Activated T-helper 2 cell treated with anti-CD3 and anti-CD28 coated beads, Interferon-gamma antibody, Interleukin-2, Interleukin-4, amounts not matched to agents 10 μg/mL and 5 μg/mL and 100 μg/mL, durations not matched to agents 14 hours and 24 hours and 36 hours (primary cell): ENCODE measurements around the gene KRT77. TPM values are rescaled to one million over a fixed set of nuclear protein-coding genes. Genes with fewer than 3 reads are reported as not detected.
A peak's percentile ranks its signal among the peaks of the same experiment; 100 is the strongest.

Experiments used
- DNase-seq: peaks from one replicate; pipeline ENCODE4 v3.0.0; 2021; ENCODE audit warnings: low spot score
- H3K27ac Mint-ChIP-seq: one replicate; pipeline ENCODE4 v1.8.0; 2021; ENCODE audit warnings: mixed read lengths
- H3K27me3 Mint-ChIP-seq: one replicate; pipeline ENCODE4 v1.8.0; 2021; ENCODE audit warnings: low read depth, mixed read lengths
- H3K36me3 Mint-ChIP-seq: one replicate; pipeline ENCODE4 v1.8.0; 2021; ENCODE audit warnings: low read depth, mixed read lengths
- H3K4me1 Mint-ChIP-seq: one replicate; pipeline ENCODE4 v1.8.0; 2021; ENCODE audit warnings: low read depth, mixed read lengths
- H3K4me3 Mint-ChIP-seq: one replicate; pipeline ENCODE4 v1.8.0; 2021; ENCODE audit warnings: low read depth, mild to moderate bottlenecking, moderate library complexity, mixed read lengths
- H3K9me3 Mint-ChIP-seq: one replicate; pipeline ENCODE4 v1.8.0; 2021; ENCODE audit warnings: mixed read lengths
- intact Hi-C: fragments of 100-400 bp; cut with micrococcal nuclease; formaldehyde crosslinking; loops from one replicate; pipeline ENCODE4 v1.15.1; 2023
- total RNA-seq: library from RNA; stranded (reverse); gene quantifications from 2 replicates; pipeline ENCODE4 v1.2.3, GENCODE V29; 2022

KRT77 gene
- total RNA-seq, 1 donor from 2014 or later: not detected

DNA sequence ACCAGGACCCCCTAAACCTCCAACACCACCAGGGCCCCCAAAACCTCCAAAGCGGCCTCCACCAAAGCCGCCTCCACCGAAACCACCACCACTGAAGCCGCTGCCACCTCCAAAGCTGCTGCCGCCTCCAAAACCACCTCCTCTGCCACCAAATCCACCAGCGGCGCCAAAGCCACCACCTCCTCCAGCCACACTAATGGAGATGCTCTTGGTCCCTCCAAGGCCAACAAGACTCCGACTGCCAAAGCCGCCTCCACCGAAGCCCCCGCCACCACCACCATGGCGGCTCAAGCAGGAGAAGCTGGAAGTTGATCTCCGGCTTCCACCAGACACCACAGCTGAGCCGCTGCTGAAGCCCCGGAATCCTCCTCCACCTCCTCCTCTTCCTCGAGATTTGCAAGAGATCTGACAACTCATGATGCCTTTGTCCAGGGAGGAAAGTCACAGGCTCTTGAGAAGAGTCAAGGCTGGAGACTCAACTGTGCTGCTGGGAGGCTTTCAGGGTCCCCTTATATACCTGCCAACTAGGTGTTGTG is 51.5 kb downstream of the KRT77 start, which contains the start of gene KRT2:
Gene KRT2, minus strand, starts transcription at position 486 of the 536 bp plus-strand sequence. Its CDS starts 69 bp downstream, at position 417.
- no peak for DNase-seq
- Mint-ChIP-seq H3K27me3 (peaks cover 16% of the 10 kb centered on the region), H3K9me3 (no peaks in the 10 kb centered on the region), H3K4me3 (no peak within 1 kb of the TSS), H3K36me3 (no peaks in the 10 kb centered on the region), H3K4me1 (peaks cover 11% of the 10 kb centered on the region), H3K27ac (no peak within 1 kb of the TSS)
- intact Hi-C loops: no loop called here

DNA sequence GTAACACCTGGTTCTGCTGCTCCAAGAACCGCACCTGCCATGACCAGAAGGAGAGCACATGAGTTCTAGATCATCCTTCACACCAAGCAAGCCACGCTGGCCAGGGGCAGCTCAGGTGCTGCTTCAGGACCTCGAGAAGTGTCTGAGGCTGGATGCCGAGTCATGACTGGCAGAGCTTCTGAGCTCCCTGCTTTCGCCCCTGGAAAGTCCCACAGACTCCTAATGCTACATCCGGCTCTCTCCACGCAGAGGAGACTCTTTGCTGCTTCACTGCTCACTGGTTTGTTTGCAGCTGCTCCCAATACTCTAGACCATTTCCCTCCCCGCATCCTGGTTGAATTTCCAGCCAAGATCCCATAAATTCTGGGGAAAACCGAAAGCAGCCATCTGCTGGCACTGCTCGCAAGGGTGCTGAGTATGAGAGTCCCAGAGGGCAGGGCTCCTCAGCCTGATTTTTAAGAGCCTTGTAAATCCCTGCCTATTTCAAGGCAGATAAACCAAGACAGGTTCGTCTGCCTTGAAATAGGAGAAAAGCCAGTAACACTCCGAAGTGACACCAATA is 52.7 kb downstream of the KRT77 start:
- no peaks in the 10 kb centered on the region for H3K36me3 Mint-ChIP-seq
- DNase-seq: no peak
- H3K27me3 Mint-ChIP-seq: peaks cover 12% of the 10 kb centered on the region
- peaks cover 23% of the 10 kb centered on the region for H3K4me1 Mint-ChIP-seq
- intact Hi-C loops: no loop called here
- H3K27ac Mint-ChIP-seq: no peak overlapping the region
- H3K9me3 Mint-ChIP-seq: no peaks in the 10 kb centered on the region
- H3K4me3 Mint-ChIP-seq: no peak overlapping the region

DNA sequence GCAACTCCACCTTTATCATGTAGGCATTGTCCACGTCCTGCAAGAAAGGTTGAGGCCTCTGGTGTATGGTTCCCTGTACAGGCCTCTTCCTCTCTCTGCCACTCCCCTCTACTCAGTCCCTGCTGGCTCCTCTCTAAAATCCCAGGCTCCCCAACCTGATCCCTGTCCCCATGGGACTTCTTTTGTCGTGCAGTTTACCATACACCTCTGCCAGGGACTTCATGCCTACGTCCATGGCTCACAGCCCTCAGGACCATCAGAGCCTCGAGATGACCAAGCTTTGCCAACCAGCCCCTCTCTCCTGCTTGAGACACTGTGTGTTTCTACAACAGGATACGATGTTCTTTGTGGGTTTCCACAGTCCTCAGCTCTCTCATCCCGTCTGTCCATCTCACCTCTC is 54.3 kb downstream of the KRT77 start:
- Mint-ChIP-seq H3K9me3 (no peaks in the 10 kb centered on the region), H3K4me1 (peaks cover 37% of the 10 kb centered on the region)
- intact Hi-C loops: no loop called here

DNA sequence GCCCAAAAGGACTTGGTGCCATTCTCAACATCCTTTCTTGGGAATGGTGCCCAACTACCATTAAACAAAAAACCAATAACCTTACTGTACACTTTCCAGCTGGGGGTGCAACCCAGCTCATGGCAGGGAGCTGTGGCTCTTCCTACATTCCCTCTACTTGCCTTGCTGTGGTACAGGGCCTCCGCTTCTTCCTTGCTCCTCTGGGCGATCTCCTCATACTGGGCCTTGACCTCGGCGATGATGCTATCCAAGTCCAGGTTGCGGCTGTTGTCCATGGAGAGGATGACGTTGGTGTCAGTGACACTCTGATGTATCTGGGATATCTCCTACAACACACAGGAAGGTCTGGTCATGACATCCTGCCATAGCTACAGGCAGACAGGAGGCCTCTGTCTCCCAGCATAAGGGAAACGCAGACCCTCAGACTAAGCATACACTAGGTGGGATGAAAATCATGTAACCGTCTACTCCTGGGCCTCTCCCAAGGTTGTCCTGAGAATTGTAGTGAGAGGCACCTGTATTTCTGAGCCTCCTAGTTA is 55.2 kb downstream of the KRT77 start:
- no peaks in the 10 kb centered on the region for H3K9me3 Mint-ChIP-seq
- intact Hi-C loops: no loop called here
- H3K27me3 Mint-ChIP-seq: peaks cover 6% of the 10 kb centered on the region
- no peak overlapping the region for H3K27ac Mint-ChIP-seq
- H3K4me3 Mint-ChIP-seq: no peak overlapping the region
- DNase-seq: no peak
- H3K4me1 Mint-ChIP-seq: peaks cover 37% of the 10 kb centered on the region
- H3K36me3 Mint-ChIP-seq: no peaks in the 10 kb centered on the region

More for the DNA sequence above, 54.3 kb downstream of the KRT77 start:
- Mint-ChIP-seq H3K27me3 (peaks cover 9% of the 10 kb centered on the region), H3K36me3 (no peaks in the 10 kb centered on the region), H3K27ac (no peak overlapping the region), H3K4me3 (no peak overlapping the region)
- no peak for DNase-seq

DNA sequence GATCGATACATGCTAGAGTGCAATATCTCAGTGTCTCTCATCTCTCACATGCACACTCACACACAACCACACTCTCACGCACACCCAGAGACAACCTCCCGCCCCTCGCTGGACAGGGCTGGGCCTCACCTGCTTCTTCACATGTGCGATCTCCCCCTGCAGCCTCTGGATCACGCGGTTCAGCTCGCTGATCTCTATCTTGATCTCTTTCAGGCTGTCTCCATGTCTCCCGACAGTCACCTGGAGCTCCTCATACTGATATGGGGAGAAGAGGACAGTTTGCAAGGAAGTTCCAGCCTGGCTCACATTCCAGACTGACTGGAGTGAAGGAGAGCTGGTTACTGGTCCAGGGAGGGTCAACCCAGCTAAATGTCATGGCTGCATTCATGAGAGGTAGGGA is 55.7 kb downstream of the KRT77 start:
- Mint-ChIP-seq H3K36me3 (no peaks in the 10 kb centered on the region), H3K27me3 (peaks cover 6% of the 10 kb centered on the region), H3K27ac (no peak overlapping the region), H3K9me3 (no peaks in the 10 kb centered on the region), H3K4me1 (peaks cover 35% of the 10 kb centered on the region), H3K4me3 (no peak overlapping the region)
- intact Hi-C loops: no loop called here
- DNase-seq: peak; percentile 6

DNA sequence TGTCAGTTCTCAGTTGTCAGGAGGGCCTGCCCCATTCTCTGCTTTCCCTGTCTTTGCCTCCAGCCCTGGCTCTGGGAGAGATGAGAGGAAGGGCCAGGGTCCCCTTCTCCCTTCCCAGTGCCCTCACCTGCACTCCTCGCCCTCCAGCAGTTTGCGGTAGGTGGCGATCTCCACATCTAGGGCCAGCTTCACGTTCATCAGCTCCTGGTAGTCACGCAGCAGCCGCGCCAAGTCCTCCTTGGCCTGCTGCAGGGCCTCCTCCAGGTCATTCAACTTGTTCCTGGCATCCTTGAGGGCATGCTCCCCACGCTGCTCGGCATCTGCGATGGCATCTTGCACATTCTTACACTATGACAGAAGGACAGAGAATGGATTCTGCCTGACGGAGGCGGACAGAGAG is 56.7 kb downstream of the KRT77 start:
- Mint-ChIP-seq H3K27ac (no peak overlapping the region), H3K4me1 (peaks cover 40% of the 10 kb centered on the region), H3K36me3 (no peaks in the 10 kb centered on the region), H3K27me3 (peaks cover 10% of the 10 kb centered on the region), H3K9me3 (no peaks in the 10 kb centered on the region), H3K4me3 (no peak overlapping the region)
- intact Hi-C loops: no loop called here
- peak; percentile 4 for DNase-seq

DNA sequence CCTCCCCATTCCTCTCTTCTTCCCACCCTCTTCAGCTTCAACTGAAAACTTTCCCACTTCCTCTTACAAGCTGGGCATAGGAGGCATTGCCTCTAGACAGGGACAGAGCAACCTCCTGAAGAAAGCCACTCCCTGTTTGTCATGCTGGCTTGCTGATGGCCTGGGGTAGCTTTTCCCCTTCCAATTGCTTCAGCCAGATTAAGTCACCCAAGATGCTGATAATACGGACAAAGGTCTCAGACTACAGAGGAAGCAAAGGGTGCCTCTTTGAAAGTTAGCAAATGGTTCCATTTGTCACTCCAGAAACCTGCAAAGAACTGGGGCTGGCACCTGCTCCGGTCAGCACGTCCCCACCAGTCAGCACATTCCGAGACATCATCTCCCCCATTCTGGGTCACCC is 57.3 kb downstream of the KRT77 start:
- Mint-ChIP-seq H3K9me3 (no peaks in the 10 kb centered on the region), H3K36me3 (no peaks in the 10 kb centered on the region), H3K27me3 (peaks cover 12% of the 10 kb centered on the region), H3K27ac (peak overlapping the region; percentile 78), H3K4me1 (peaks cover 42% of the 10 kb centered on the region), H3K4me3 (peak overlapping the region; percentile 18)
- intact Hi-C loops: no loop called here
- peak; percentile 6 for DNase-seq

DNA sequence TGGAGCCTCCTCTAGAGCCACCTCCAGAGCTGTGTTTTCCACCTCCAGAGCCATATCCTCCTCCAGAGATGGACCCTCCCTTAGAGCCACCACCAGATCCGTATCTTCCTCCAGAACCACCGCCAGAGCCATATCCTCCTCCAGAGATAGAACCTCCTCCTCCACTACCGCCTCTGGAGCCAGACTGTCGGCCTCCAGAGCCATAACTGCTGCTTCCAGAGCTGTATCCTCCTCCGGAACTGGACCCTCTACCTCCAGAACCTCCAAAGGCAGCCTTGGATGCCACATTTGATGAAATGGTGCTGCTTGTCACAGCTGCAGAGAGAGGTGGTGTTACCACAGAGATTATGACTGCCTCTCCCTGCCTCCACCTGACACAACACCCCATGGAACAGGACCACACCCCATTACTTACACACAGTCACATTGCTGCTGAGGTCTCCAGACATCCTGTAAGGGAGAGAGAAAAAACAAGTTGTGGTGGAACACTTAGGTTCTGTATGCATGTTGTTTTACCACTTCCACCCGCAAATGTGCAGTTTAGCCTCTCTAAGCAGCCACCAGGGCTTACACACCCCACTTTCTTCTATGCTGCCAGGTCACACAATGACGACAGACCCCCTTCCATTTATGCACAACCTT is 58.1 kb downstream of the KRT77 start:
- intact Hi-C loops: no loop called here
- H3K27ac Mint-ChIP-seq: peak overlapping the region; percentile 78
- peaks cover 15% of the 10 kb centered on the region for H3K27me3 Mint-ChIP-seq
- no peak overlapping the region for H3K4me3 Mint-ChIP-seq
- peaks cover 42% of the 10 kb centered on the region for H3K4me1 Mint-ChIP-seq
- no peaks in the 10 kb centered on the region for H3K36me3 Mint-ChIP-seq
- H3K9me3 Mint-ChIP-seq: no peaks in the 10 kb centered on the region
- peak; percentile 64 for DNase-seq

DNA sequence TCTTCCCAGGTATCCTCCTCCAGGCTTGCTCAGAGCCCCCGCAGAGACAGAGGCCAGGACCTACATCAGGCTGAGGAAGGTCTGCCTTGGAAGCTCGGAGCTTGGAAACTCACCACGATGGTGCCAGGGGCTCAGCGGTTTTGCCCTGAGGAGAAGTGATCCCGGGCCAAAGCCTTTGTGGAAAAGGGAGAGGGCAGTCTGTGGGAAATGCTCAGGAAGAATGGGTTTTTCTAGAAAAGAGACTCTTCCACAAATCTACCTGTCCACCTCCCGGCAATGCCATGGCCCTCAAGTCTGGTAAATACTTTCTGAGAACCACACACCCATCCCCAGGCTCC is 59.3 kb downstream of the KRT77 start:
- H3K27ac Mint-ChIP-seq: no peak overlapping the region
- H3K4me1 Mint-ChIP-seq: peaks cover 40% of the 10 kb centered on the region
- intact Hi-C loops: no loop called here
- H3K4me3 Mint-ChIP-seq: no peak overlapping the region
- H3K36me3 Mint-ChIP-seq: no peaks in the 10 kb centered on the region
- DNase-seq: no peak
- peaks cover 17% of the 10 kb centered on the region for H3K27me3 Mint-ChIP-seq
- no peaks in the 10 kb centered on the region for H3K9me3 Mint-ChIP-seq

DNA sequence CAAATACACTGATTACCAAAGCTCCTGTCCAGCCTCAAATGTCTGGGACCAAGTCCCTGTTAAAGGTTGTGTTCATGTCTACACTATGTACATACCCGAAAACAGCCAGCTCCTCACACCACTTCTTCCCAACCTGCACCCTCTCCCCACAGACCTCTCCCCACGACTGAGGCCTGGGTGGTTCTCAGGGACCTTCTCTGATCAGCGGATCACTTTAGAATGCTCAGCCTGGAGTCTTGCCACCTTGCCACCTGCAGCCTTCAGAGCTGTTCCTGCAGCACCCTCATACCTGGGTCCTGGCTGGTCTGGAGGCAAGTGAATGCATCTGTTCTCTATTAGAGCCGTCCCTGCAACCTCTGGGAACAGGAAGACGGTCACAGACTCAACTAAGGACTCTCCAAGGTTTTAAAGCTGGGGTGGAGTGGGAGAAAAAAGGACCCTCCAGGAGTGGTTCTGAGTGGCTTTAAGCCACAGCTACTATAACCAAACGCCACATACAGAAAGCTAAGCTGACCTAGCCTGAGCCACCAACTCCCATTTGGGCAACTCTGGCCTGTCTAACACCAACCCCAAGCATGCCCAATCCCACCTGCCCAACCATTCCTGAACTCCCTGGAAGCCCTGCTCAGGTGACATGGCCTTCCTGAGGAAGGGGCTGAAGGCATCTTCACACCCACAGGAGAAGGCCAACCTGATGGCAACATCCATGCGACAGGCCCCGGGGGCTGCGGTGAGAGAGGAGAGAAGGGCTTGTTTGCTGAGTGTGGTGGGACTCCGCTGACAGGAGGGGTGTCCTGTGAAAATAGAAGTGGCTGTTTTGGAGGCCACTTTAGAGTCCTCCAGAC is 59.9 kb downstream of the KRT77 start:
- Mint-ChIP-seq H3K27ac (no peak overlapping the region), H3K4me1 (peaks cover 40% of the 10 kb centered on the region), H3K9me3 (no peaks in the 10 kb centered on the region), H3K27me3 (peaks cover 20% of the 10 kb centered on the region), H3K4me3 (no peak overlapping the region), H3K36me3 (no peaks in the 10 kb centered on the region)
- DNase-seq: peak; percentile 6
- intact Hi-C loops: no loop called here

DNA sequence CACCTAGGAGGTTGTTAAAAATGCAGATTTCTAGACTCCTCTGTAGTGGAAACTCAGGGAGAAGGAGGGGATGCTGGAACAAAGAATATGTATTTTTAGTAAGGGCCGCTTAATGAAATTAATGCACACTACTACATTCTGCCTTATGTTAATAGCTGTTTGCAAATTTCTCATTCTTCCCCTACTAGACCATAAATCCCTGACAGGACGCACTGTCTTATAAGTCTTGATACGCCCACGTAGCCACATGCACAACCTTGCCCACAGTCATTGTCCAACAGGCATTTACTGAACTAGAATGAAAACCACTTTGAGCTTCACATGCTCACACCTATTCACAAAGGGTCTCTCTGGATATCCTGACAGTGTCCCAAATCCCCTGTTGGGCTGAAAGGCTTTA is 61.9 kb downstream of the KRT77 start:
- peaks cover 23% of the 10 kb centered on the region for H3K27me3 Mint-ChIP-seq
- DNase-seq: no peak
- no peak overlapping the region for H3K27ac Mint-ChIP-seq
- intact Hi-C loops: no loop called here
- H3K9me3 Mint-ChIP-seq: no peaks in the 10 kb centered on the region
- H3K4me3 Mint-ChIP-seq: no peak overlapping the region
- H3K4me1 Mint-ChIP-seq: peaks cover 29% of the 10 kb centered on the region
- H3K36me3 Mint-ChIP-seq: no peaks in the 10 kb centered on the region
